Ovary (tissue), 3 donors: ENCODE data around the gene ERAL1.

Source experiments
- CTCF ChIP-seq, 3 donors: fragments of 450-650 bp in 2 of 3; fragments of 200-600 bp in 1 of 3; IDR thresholded peaks; one replicate each; pipeline versions ENCODE4 v1.5.1 to v1.8.0; 2016 to 2022; ENCODE audit warnings: antibody characterized with exemption in 3 of 3, mild to moderate bottlenecking in 1 of 3
- POLR2A ChIP-seq: fragments of 450-650 bp; IDR thresholded peaks from one replicate; pipeline ENCODE4 v1.6.1; 2017; ENCODE audit warnings: antibody characterized with exemption, mild to moderate bottlenecking, moderate library complexity
- donor health status: DM: no; HTN: no; CAD: no.

GRCh38 chr17:28871056-28871579 lies 16.3 kb downstream of the ERAL1 start:
- TF ChIP-seq CTCF (IDR thresholded peaks at IDR 0.05) (no peak), POLR2A (no peak)
